ENCODE measurements around the gene DOCK2.

Gene DOCK2

DNA sequence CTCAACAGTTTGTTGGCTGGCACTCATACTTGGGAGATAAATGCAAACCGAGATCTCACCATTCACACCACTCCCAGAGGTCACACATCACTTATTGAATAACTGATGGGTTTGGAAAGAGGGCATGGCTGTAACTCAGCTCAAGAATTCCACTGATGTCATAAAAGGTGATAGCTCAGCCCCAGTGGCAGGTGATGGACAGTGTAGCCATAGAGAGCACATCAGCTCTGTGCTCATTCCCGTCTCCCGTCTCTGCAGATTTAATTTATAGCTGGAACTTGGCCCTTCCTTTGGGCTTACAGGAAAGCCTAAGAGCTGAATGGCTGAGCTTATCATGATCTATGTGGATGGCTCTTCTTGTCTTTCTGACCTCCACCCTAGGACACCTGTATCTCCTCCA, 283.4 kb downstream of the DOCK2 start:
- no peak for TF ChIP-seq CTCF (IDR thresholded peaks at IDR 0.05; ENCODE audit: low read depth, low read length)
- no peak overlapping the region for H3K4me3 ChIP-seq (replicated peaks in 1 of 2; ENCODE audit: low read depth in 2 of 2, low read length in 2 of 2)
- DNase-seq (ENCODE audit: low read depth in 2 of 2) = no peak

DNA sequence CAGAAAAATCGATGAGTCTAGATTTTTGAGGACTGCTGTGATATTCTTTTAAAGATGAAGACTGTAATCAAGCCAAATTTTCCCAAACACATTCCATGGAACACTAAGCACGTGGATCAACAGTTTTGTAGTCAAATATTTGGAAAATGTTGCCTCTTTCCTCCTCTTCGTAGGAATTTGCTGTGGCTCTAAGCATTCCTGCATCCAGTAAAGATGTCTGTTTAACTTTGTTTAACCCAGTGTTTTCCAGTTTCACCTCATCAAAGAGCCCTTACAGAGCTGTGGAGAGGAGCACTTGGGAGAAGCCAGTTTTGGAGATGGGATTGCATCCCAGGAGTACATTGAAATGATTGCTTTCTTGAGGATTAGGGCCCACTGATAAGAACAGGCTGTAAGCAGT, 284.3 kb downstream of the DOCK2 start:
- no peak overlapping the region for H3K4me3 ChIP-seq (replicated peaks in 1 of 2; ENCODE audit: low read depth in 2 of 2, low read length in 2 of 2)
- DNase-seq (ENCODE audit: low read depth in 2 of 2) = no peak
- TF ChIP-seq CTCF (IDR thresholded peaks at IDR 0.05; ENCODE audit: low read depth, low read length) = no peak

DNA sequence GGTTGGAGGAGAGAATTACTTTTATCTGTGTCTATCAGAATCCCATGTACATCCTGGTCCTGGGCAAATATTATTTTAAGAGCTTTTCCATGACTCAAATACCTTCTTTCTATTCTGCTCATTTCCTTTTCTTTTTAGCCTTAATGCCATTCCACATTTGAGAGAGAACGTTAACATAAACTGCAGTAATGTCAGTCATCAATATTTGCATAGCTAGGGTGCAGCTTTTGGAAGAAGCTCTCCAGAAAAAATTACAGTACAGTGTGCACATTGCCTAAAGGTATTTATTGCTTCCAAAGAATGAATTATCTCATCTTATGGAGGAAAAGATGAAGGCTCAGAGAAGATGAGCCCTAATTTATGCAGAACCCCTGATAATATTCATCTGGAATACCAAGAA, 284.9 kb downstream of the DOCK2 start:
- TF ChIP-seq CTCF (IDR thresholded peaks at IDR 0.05; ENCODE audit: low read depth, low read length) = no peak
- no peak for DNase-seq (ENCODE audit: low read depth in 2 of 2)
- no peak overlapping the region for H3K4me3 ChIP-seq (replicated peaks in 1 of 2; ENCODE audit: low read depth in 2 of 2, low read length in 2 of 2)

- no peak for TF ChIP-seq CTCF (IDR thresholded peaks at IDR 0.05; ENCODE audit: low read depth, low read length)
- no peak for DNase-seq (ENCODE audit: low read depth in 2 of 2)
- no peak overlapping the region for H3K4me3 ChIP-seq (replicated peaks in 1 of 2; ENCODE audit: low read depth in 2 of 2, low read length in 2 of 2)
These were observed 285.4 kb downstream of the DOCK2 start for GRCh38 chr5:169922474-169922873.

DNA sequence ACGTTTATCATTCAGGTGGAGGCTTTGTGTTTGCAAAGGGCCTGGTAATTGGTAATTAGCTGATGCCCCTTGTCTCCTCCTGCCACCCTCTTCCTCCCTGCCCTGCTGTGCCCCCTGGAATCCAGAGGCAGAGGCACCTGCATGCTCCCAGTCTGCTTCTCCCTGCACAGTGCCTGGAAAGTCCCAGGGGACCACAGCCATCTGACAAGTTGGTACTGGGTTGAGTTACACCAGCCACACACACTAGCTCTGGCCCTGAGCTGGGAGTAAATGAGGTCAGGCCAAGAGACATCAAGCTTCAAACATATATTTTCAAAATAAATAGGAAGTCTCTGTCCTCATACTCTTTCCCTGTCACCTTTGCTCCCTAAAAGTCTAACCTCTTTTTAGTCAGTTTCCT, 286.9 kb downstream of the DOCK2 start:
- TF ChIP-seq CTCF (IDR thresholded peaks at IDR 0.05; ENCODE audit: low read depth, low read length) = no peak
- no peak for DNase-seq (ENCODE audit: low read depth in 2 of 2)
- no peak overlapping the region for H3K4me3 ChIP-seq (replicated peaks in 1 of 2; ENCODE audit: low read depth in 2 of 2, low read length in 2 of 2)

DNA sequence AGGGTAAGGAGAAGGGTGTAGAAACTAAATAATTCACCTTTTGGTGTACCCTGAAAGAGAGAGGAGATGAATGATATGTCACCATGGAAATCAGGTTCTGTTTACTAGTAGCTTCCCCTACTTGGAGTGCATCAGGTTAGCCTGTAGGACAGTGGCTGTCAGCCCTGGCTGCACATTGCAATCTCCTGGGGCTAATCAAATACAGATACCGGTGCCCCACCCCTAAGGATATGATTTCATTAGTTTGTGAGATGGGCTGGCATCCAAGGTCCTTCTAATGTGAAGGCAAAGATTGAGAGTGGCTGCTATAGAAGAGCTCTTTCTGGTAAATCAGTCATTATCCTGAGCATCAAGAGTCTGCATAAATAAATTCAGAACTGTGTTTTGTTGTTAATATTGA, 296.1 kb downstream of the DOCK2 start:
- H3K4me3 ChIP-seq (replicated peaks in 1 of 2; ENCODE audit: low read depth in 2 of 2, low read length in 2 of 2) = no peak overlapping the region
- DNase-seq (ENCODE audit: low read depth in 2 of 2) = no peak
- no peak for TF ChIP-seq CTCF (IDR thresholded peaks at IDR 0.05; ENCODE audit: low read depth, low read length)

DNA sequence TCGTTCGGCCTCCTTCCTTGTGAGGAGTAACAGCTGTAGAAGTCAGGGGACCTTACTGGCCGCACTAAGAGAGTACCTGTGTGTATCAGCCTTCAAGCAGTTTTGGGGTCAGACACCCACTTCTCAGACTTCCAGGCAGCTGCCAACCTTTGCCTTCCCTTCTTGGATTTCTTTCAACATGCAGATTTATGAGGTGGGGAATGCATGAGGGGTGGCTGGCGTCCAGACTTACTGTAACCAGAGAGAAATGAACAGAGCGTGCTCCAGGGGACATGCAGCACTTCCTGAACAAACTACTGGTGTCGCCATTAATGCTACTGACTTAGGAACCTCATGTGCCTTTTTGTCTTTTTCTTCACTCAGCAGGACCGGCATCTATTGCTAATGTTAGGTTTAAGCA, 296.5 kb downstream of the DOCK2 start:
- no peak for TF ChIP-seq CTCF (IDR thresholded peaks at IDR 0.05; ENCODE audit: low read depth, low read length)
- no peak overlapping the region for H3K4me3 ChIP-seq (replicated peaks in 1 of 2; ENCODE audit: low read depth in 2 of 2, low read length in 2 of 2)
- no peak for DNase-seq (ENCODE audit: low read depth in 2 of 2)

All from cardiac fibroblast (primary cell).